Measurements from ENCODE around the gene KIF21A. TPM values are rescaled to one million over a fixed set of nuclear protein-coding genes. Genes with fewer than 3 reads are reported as not detected.

KIF21A gene
- total and polyA plus RNA-seq, 2 of the 13 experiments (the other 11 are each of a cell fraction or from before 2014, with no cell fraction given), result 20.6 to 39.7 TPM

DNA sequence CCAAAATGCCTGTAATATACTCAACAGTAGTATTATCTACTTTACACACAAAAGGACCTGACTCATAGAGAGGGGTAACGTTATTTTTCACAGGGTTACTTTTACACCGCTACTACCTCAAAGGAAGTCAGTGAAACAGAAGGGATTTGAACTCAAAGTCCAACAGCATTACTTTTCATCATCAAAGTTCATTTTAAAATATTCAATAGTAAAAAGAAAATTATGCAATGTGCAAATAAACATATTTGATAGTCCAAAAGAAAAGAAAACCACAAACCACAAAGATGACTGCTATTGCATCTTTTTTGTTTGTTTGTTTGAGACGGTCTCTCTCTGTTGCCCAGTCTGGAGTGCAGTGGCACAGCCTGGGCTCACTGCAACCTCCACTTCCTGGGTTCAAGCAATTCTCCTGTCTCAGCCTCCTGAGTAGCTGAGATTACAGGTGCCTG lies 15.5 kb downstream of the KIF21A start (continued):
- TF ChIP-seq, protein P1, sequence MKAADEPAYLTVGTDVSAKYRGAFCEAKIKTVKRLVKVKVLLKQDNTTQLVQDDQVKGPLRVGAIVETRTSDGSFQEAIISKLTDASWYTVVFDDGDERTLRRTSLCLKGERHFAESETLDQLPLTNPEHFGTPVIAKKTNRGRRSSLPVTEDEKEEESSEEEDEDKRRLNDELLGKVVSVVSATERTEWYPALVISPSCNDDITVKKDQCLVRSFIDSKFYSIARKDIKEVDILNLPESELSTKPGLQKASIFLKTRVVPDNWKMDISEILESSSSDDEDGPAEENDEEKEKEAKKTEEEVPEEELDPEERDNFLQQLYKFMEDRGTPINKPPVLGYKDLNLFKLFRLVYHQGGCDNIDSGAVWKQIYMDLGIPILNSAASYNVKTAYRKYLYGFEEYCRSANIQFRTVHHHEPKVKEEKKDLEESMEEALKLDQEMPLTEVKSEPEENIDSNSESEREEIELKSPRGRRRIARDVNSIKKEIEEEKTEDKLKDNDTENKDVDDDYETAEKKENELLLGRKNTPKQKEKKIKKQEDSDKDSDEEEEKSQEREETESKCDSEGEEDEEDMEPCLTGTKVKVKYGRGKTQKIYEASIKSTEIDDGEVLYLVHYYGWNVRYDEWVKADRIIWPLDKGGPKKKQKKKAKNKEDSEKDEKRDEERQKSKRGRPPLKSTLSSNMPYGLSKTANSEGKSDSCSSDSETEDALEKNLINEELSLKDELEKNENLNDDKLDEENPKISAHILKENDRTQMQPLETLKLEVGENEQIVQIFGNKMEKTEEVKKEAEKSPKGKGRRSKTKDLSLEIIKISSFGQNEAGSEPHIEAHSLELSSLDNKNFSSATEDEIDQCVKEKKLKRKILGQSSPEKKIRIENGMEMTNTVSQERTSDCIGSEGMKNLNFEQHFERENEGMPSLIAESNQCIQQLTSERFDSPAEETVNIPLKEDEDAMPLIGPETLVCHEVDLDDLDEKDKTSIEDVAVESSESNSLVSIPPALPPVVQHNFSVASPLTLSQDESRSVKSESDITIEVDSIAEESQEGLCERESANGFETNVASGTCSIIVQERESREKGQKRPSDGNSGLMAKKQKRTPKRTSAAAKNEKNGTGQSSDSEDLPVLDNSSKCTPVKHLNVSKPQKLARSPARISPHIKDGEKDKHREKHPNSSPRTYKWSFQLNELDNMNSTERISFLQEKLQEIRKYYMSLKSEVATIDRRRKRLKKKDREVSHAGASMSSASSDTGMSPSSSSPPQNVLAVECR (CRISPR knock-in tag; IDR thresholded peaks at IDR 0.05; ENCODE audit: borderline replicate concordance), result no peak
- 0 out of 2 replicates have a peak, but pooled peaks have one; percentile 36 for TF ChIP-seq CBX5 (CRISPR knock-in tag; IDR thresholded peaks at IDR 0.05; ENCODE audit: borderline replicate concordance)
- TF ChIP-seq ZNF530 (CRISPR knock-in tag; IDR thresholded peaks at IDR 0.05; ENCODE audit: low read depth), result no peak
- peak; percentile 66; the same call in 1 of the 2 replicates for TF ChIP-seq FOXA3 (CRISPR knock-in tag; IDR thresholded peaks at IDR 0.05)
- TF ChIP-seq, protein P2, sequence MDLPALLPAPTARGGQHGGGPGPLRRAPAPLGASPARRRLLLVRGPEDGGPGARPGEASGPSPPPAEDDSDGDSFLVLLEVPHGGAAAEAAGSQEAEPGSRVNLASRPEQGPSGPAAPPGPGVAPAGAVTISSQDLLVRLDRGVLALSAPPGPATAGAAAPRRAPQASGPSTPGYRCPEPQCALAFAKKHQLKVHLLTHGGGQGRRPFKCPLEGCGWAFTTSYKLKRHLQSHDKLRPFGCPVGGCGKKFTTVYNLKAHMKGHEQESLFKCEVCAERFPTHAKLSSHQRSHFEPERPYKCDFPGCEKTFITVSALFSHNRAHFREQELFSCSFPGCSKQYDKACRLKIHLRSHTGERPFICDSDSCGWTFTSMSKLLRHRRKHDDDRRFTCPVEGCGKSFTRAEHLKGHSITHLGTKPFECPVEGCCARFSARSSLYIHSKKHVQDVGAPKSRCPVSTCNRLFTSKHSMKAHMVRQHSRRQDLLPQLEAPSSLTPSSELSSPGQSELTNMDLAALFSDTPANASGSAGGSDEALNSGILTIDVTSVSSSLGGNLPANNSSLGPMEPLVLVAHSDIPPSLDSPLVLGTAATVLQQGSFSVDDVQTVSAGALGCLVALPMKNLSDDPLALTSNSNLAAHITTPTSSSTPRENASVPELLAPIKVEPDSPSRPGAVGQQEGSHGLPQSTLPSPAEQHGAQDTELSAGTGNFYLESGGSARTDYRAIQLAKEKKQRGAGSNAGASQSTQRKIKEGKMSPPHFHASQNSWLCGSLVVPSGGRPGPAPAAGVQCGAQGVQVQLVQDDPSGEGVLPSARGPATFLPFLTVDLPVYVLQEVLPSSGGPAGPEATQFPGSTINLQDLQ (CRISPR knock-in tag; IDR thresholded peaks at IDR 0.05), result no peak
- TF ChIP-seq CBFB (CRISPR knock-in tag; IDR thresholded peaks at IDR 0.05), result peak; percentile 80
- no peak for TF ChIP-seq NRL (CRISPR knock-in tag; IDR thresholded peaks at IDR 0.05; ENCODE audit: borderline replicate concordance)
- peak; percentile 51 for TF ChIP-seq FOXP1 (IDR thresholded peaks at IDR 0.05)
- TF ChIP-seq FOXP1 (CRISPR knock-in tag; IDR thresholded peaks at IDR 0.05), result peak; percentile 90
- TF ChIP-seq TP53 (CRISPR knock-in tag; conservative IDR thresholded peaks at IDR 0.05), result no peak
- peak; percentile 49; the same call in 1 of the 2 replicates for TF ChIP-seq NFIC (IDR thresholded peaks at IDR 0.05; ENCODE audit: low read length)
- TF ChIP-seq, protein P3, sequence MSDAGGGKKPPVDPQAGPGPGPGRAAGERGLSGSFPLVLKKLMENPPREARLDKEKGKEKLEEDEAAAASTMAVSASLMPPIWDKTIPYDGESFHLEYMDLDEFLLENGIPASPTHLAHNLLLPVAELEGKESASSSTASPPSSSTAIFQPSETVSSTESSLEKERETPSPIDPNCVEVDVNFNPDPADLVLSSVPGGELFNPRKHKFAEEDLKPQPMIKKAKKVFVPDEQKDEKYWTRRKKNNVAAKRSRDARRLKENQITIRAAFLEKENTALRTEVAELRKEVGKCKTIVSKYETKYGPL (CRISPR knock-in tag; IDR thresholded peaks at IDR 0.05), result no peak
- no peak for TF ChIP-seq SOX13 (IDR thresholded peaks at IDR 0.05)
- TF ChIP-seq SOX13 (CRISPR knock-in tag; conservative IDR thresholded peaks at IDR 0.05 in 1 of 2, IDR thresholded peaks at IDR 0.05 in 1 of 2), result peak in 1 of 2 experiments; percentile 41; a peak in 1 of 4 replicates
- TF ChIP-seq HNF4A (CRISPR knock-in tag; IDR thresholded peaks at IDR 0.05), result peak; percentile 33; the same call in 1 of the 2 replicates
- peak; percentile 23; the same call in 1 of the 2 replicates for TF ChIP-seq RARA (CRISPR knock-in tag; IDR thresholded peaks at IDR 0.05)
- TF ChIP-seq FOSL2 (CRISPR knock-in tag; IDR thresholded peaks at IDR 0.05), result peak; percentile 74
- no peak for TF ChIP-seq PCBP2 (optimal IDR thresholded peaks at IDR 0.05; ENCODE audit: low read depth, low read length, poor library complexity, severe bottlenecking)
- no peak for TF ChIP-seq ZNF251 (CRISPR knock-in tag; IDR thresholded peaks at IDR 0.05)
- no peak for TF ChIP-seq ERF (CRISPR knock-in tag; IDR thresholded peaks at IDR 0.05)
- TF ChIP-seq, protein P4, sequence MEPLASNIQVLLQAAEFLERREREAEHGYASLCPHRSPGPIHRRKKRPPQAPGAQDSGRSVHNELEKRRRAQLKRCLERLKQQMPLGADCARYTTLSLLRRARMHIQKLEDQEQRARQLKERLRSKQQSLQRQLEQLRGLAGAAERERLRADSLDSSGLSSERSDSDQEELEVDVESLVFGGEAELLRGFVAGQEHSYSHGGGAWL (CRISPR knock-in tag; IDR thresholded peaks at IDR 0.05), result no peak
- TF ChIP-seq CHCHD3 (CRISPR knock-in tag; IDR thresholded peaks at IDR 0.05), result no peak
- no peak for TF ChIP-seq ZNF20 (CRISPR knock-in tag; IDR thresholded peaks at IDR 0.05)
